SK-N-SH (cell line): ENCODE measurements around the gene RCAN2. TPM values are rescaled to one million over a fixed set of nuclear protein-coding genes. Genes with fewer than 3 reads are reported as not detected.

Experiments
- CTCF ChIA-PET: fragments of 300-600, 350-600 bp; formaldehyde crosslinking; extraction: SDS; loops from one replicate; lab custom pipeline; 2021; lab: Yijun Ruan, JAX
- POLR2A ChIA-PET: fragments of 350-600 bp; sonication (Branson Sonifier 250); formaldehyde crosslinking; extraction: SDS; loops from one replicate; lab custom pipeline; 2020; ENCODE audit warnings: antibody characterized with exemption, inconsistent platforms; lab: Yijun Ruan, JAX
- DNase-seq: peaks from one replicate; pipeline ENCODE4 v3.0.0; 2012
- H2AFZ ChIP-seq: fragments of 200-600 bp; sonication (generic); 2 replicates; pipeline ENCODE4 v1.8.1; 2016; ENCODE audit warnings: antibody characterized with exemption, mild to moderate bottlenecking, low read depth
- H3F3A ChIP-seq: fragments of 200-600 bp; sonication (generic); replicated peaks from 2 replicates; pipeline ENCODE3; 2016; ENCODE audit warnings: antibody characterized with exemption, mild to moderate bottlenecking; ENCODE audit not compliant: insufficient read depth
- H3K27ac ChIP-seq, 2 experiments: fragments of 200-500 bp in 1 of 2; fragments of 200-600 bp in 1 of 2; sonication (Bioruptor generic) in 1 of 2; sonication (generic), shearing (Covaris generic) in 1 of 2; 2 replicates each; pipeline versions ENCODE4 v1.5.1 to v1.6.1; 2014 to 2016; ENCODE audit warnings: low read depth in 2 of 2, inconsistent platforms in 1 of 2, low read length in 1 of 2, mild to moderate bottlenecking in 1 of 2, mixed read lengths in 1 of 2
- H3K27me3 ChIP-seq: fragments of 200-600 bp; sonication (generic), shearing (Covaris generic); 2 replicates; pipeline ENCODE4 v1.6.1; 2016; ENCODE audit warnings: mixed run types; ENCODE audit not compliant: insufficient read depth
- H3K36me3 ChIP-seq, 2 experiments: fragments of 200-500 bp in 1 of 2; fragments of 200-600 bp in 1 of 2; sonication (Bioruptor generic) in 1 of 2; sonication (generic) in 1 of 2; replicated peaks in 1 of 2; 2 replicates each; pipeline versions ENCODE3 to v1.5.1; 2014 to 2016; ENCODE audit warnings: low read length in 1 of 2, mild to moderate bottlenecking in 1 of 2; ENCODE audit not compliant: insufficient read depth in 2 of 2, control insufficient read depth in 1 of 2
- H3K4me1 ChIP-seq, 2 experiments: fragments of 200-500 bp in 1 of 2; fragments of 200-600 bp in 1 of 2; sonication (Bioruptor generic) in 1 of 2; sonication (generic), shearing (Covaris generic) in 1 of 2; 2 replicates each; pipeline versions ENCODE4 v1.5.1 to v1.6.1; 2014 to 2016; ENCODE audit warnings: low read depth in 1 of 2, low read length in 1 of 2, mixed run types in 1 of 2; ENCODE audit not compliant: insufficient read depth in 2 of 2, control insufficient read depth in 1 of 2
- H3K4me2 ChIP-seq: fragments of 200-600 bp; sonication (generic), shearing (Covaris generic); 2 replicates; pipeline ENCODE4 v1.6.1; 2017; ENCODE audit warnings: mixed run types
- H3K4me3 ChIP-seq, 2 experiments: fragments of 200-500 bp in 1 of 2; fragments of 200-600 bp in 1 of 2; sonication (Bioruptor generic) in 1 of 2; sonication (generic), shearing (Covaris generic) in 1 of 2; 2 replicates each; pipeline versions ENCODE4 v1.5.1 to v1.8.1; 2014 to 2016; ENCODE audit warnings: low read depth in 2 of 2, inconsistent platforms in 1 of 2, low read length in 1 of 2, mild to moderate bottlenecking in 1 of 2, mixed read lengths in 1 of 2, moderate library complexity in 1 of 2
- H3K79me2 ChIP-seq: fragments of 200-600 bp; sonication (generic); 2 replicates; pipeline ENCODE4 v1.8.1; 2017; ENCODE audit warnings: mild to moderate bottlenecking; ENCODE audit not compliant: insufficient read depth
- H3K9ac ChIP-seq: fragments of 200-600 bp; sonication (generic); 2 replicates; pipeline ENCODE4 v1.6.1; 2017; ENCODE audit warnings: mixed run types
- H3K9me2 ChIP-seq: fragments of 200-600 bp; sonication (generic); 2 replicates; pipeline ENCODE4 v1.6.1; 2017; ENCODE audit warnings: mixed run types
- H3K9me3 ChIP-seq: fragments of 200-600 bp; sonication (generic); 2 replicates; pipeline ENCODE4 v1.6.1; 2017; ENCODE audit warnings: mixed run types, mild to moderate bottlenecking, moderate library complexity
- H4K20me1 ChIP-seq: fragments of 200-600 bp; sonication (generic); 2 replicates; pipeline ENCODE4 v1.6.1; 2017; ENCODE audit warnings: mild to moderate bottlenecking, mixed run types; ENCODE audit not compliant: insufficient read depth
- FOXM1 ChIP-seq: IDR thresholded peaks from 2 replicates; pipeline ENCODE4 v1.4.0; 2012; ENCODE audit warnings: low read depth, mild to moderate bottlenecking
- GATA2 ChIP-seq: sonication (generic); formaldehyde crosslinking; IDR thresholded peaks from 2 replicates; pipeline ENCODE4 v1.5.0; 2020; ENCODE audit warnings: mild to moderate bottlenecking, missing genetic modification reagents
- JUND ChIP-seq: IDR thresholded peaks from 2 replicates; pipeline ENCODE4 v1.4.0; 2012
- NRF1 ChIP-seq: IDR thresholded peaks from 2 replicates; pipeline ENCODE4 v1.6.1; 2012; ENCODE audit warnings: low read depth, mild to moderate bottlenecking, low read length
- POLR2AphosphoS5 ChIP-seq: IDR thresholded peaks from 2 replicates; pipeline ENCODE4 v1.6.1; 2012; ENCODE audit warnings: low read depth, low read length
- TAF1 ChIP-seq: IDR thresholded peaks from 2 replicates; pipeline ENCODE4 v1.6.1; 2012; ENCODE audit warnings: low read depth, mild to moderate bottlenecking, low read length, moderate library complexity, borderline replicate concordance
- TCF12 ChIP-seq: IDR thresholded peaks from 2 replicates; pipeline ENCODE4 v1.4.0; 2012
- TEAD4 ChIP-seq: IDR thresholded peaks from 2 replicates; pipeline ENCODE4 v1.4.0; 2012; ENCODE audit warnings: mild to moderate bottlenecking, borderline replicate concordance; ENCODE audit not compliant: insufficient read depth
- YY1 ChIP-seq: IDR thresholded peaks from 2 replicates; pipeline ENCODE4 v1.4.0; 2012; ENCODE audit warnings: low read depth, mild to moderate bottlenecking
- WGBS: methylation state at CpG from one replicate; pipeline ENCODE4 v1.1.6; 2017; ENCODE audit warnings: low lambda C conversion rate; 5-methylcytosine and 5-hydroxymethylcytosine counted together
- polyA plus RNA-seq, 3 experiments: library from polyadenylated mRNA; depleted of rRNA; stranded (reverse); fragments of >200 nt; gene quantifications; 2 replicates each; pipeline ENCODE4 v1.2.3, GENCODE V29; 2012
- TF ChIP-seq, protein P1 (sequence below): IDR thresholded peaks from 2 replicates; pipeline ENCODE4 v1.6.1; 2012; ENCODE audit warnings: mild to moderate bottlenecking, low read depth, low read length, moderate library complexity
- TF ChIP-seq, protein P2 (sequence below): fragments of 200-600 bp; sonication (generic); IDR thresholded peaks from 2 replicates; pipeline ENCODE4 v1.6.1; 2017; ENCODE audit warnings: antibody characterized with exemption, mild to moderate bottlenecking, moderate library complexity
- TF ChIP-seq, protein P3 (sequence below): fragments of 150-350 bp; IDR thresholded peaks from 2 replicates; pipeline ENCODE4 v1.6.1; 2017; ENCODE audit warnings: antibody characterized with exemption, low read length, low read depth, borderline replicate concordance
- TF ChIP-seq, protein P4 (sequence below): fragments of 150-350 bp; IDR thresholded peaks from 2 replicates; pipeline ENCODE4 v1.6.1; 2016; ENCODE audit warnings: mild to moderate bottlenecking, low read depth, low read length
- TF ChIP-seq, protein P5 (sequence below): IDR thresholded peaks from 2 replicates; pipeline ENCODE4 v1.4.0; 2012; ENCODE audit warnings: low read depth, borderline replicate concordance

RCAN2 gene
- polyA plus RNA-seq, 1 of the 3 experiments (the other 2 are of a cell fraction), result not detected

DNA sequence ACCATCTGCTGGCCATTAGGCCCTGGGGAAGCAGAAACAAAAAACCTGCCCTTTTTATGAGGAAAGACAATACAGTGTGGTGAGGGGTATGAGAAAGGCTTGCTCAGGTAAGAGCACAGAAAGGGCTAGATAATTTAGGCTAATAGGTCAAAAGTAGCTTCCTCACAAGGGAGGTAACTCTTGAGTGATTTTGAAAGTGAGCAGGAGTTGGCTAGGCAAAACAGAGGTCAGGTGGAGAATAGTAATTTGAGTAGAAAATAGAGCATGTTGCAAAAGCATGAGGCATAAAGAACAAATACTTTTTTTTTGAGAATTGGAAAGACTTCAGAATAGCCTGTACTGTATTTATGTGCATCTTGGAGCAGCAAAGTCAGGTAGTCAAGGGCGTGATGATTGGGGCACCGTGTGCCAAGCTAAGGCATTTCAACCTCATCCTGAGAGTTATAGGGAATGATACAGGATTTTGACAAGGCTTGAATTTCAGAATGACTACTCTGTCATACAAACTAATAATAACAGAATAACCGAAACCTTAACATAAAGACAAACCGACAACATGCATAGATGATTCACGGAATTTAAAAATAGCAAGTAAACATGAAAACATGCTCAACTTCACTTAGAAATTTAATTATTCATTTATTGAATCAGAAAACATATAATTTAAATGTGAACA, 197.5 kb downstream of the RCAN2 start:
- Histone ChIP-seq H3K79me2 (no peaks in the 10 kb centered on the region), H4K20me1 (no peaks in the 10 kb centered on the region), H3K9ac (no peak overlapping the region), H3K4me2 (no peak overlapping the region), H3K9me2 (no peaks in the 10 kb centered on the region), H3K4me1 (no peaks in the 10 kb centered on the region), H3K9me3 (no peaks in the 10 kb centered on the region), H3K27me3 (no peaks in the 10 kb centered on the region), H3F3A (no peaks in the 10 kb centered on the region), H3K36me3 (no peaks in the 10 kb centered on the region), H3K27ac (no peak overlapping the region), H2AFZ (no peak overlapping the region), H3K4me3 (no peak overlapping the region)
- ChIA-PET CTCF (no interaction called here), POLR2A (no interaction called here)
- 3% methylated on average over 5 of the region's 5 CpGs for WGBS
- TF ChIP-seq, protein P1, sequence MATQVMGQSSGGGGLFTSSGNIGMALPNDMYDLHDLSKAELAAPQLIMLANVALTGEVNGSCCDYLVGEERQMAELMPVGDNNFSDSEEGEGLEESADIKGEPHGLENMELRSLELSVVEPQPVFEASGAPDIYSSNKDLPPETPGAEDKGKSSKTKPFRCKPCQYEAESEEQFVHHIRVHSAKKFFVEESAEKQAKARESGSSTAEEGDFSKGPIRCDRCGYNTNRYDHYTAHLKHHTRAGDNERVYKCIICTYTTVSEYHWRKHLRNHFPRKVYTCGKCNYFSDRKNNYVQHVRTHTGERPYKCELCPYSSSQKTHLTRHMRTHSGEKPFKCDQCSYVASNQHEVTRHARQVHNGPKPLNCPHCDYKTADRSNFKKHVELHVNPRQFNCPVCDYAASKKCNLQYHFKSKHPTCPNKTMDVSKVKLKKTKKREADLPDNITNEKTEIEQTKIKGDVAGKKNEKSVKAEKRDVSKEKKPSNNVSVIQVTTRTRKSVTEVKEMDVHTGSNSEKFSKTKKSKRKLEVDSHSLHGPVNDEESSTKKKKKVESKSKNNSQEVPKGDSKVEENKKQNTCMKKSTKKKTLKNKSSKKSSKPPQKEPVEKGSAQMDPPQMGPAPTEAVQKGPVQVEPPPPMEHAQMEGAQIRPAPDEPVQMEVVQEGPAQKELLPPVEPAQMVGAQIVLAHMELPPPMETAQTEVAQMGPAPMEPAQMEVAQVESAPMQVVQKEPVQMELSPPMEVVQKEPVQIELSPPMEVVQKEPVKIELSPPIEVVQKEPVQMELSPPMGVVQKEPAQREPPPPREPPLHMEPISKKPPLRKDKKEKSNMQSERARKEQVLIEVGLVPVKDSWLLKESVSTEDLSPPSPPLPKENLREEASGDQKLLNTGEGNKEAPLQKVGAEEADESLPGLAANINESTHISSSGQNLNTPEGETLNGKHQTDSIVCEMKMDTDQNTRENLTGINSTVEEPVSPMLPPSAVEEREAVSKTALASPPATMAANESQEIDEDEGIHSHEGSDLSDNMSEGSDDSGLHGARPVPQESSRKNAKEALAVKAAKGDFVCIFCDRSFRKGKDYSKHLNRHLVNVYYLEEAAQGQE, result no peak
- no peak for TF ChIP-seq POLR2AphosphoS5
- no peak for TF ChIP-seq TCF12
- TF ChIP-seq, protein P2, sequence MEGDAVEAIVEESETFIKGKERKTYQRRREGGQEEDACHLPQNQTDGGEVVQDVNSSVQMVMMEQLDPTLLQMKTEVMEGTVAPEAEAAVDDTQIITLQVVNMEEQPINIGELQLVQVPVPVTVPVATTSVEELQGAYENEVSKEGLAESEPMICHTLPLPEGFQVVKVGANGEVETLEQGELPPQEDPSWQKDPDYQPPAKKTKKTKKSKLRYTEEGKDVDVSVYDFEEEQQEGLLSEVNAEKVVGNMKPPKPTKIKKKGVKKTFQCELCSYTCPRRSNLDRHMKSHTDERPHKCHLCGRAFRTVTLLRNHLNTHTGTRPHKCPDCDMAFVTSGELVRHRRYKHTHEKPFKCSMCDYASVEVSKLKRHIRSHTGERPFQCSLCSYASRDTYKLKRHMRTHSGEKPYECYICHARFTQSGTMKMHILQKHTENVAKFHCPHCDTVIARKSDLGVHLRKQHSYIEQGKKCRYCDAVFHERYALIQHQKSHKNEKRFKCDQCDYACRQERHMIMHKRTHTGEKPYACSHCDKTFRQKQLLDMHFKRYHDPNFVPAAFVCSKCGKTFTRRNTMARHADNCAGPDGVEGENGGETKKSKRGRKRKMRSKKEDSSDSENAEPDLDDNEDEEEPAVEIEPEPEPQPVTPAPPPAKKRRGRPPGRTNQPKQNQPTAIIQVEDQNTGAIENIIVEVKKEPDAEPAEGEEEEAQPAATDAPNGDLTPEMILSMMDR, result no peak
- no peak for TF ChIP-seq NRF1
- no peak for TF ChIP-seq YY1
- DNase-seq, result no peak

DNA sequence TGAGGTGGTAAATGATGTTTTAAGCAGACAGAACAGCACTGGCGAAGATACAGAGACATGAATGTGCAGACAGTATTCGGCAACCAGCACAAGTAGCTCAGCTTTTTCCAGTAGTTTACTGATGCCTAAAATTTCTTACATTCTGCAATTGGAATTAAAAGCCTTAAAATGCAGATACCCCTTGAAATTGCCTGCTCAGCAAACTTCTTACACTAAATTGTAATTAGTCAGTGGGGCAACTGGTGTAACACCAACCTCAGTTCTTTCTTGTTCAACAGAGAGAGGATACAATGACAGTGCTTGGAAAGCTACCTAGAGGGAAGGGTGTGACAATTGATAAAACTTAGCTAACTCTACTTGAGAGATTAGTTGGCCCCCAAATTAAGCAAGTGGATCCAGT, 199.4 kb downstream of the RCAN2 start:
- H3K4me2 ChIP-seq, result no peak overlapping the region
- no peaks in the 10 kb centered on the region for H3K36me3 ChIP-seq
- no peaks in the 10 kb centered on the region for H3K9me2 ChIP-seq
- CTCF ChIA-PET, result no interaction called here
- H3K9ac ChIP-seq, result no peak overlapping the region
- no peak overlapping the region for H2AFZ ChIP-seq
- H3F3A ChIP-seq, result no peaks in the 10 kb centered on the region
- no peaks in the 10 kb centered on the region for H3K79me2 ChIP-seq
- WGBS, result 8% methylated on average over 2 of the region's 2 CpGs
- POLR2A ChIA-PET, result no interaction called here
- H3K27ac ChIP-seq, result no peak overlapping the region
- no peaks in the 10 kb centered on the region for H3K9me3 ChIP-seq
- no peak overlapping the region for H3K4me3 ChIP-seq
- DNase-seq, result no peak
- no peaks in the 10 kb centered on the region for H4K20me1 ChIP-seq
- H3K27me3 ChIP-seq, result peaks cover 4% of the 10 kb centered on the region; the same call in 1 of the 2 replicates
- no peaks in the 10 kb centered on the region for H3K4me1 ChIP-seq
- no peak for TF ChIP-seq TEAD4
- TF ChIP-seq, protein P3, sequence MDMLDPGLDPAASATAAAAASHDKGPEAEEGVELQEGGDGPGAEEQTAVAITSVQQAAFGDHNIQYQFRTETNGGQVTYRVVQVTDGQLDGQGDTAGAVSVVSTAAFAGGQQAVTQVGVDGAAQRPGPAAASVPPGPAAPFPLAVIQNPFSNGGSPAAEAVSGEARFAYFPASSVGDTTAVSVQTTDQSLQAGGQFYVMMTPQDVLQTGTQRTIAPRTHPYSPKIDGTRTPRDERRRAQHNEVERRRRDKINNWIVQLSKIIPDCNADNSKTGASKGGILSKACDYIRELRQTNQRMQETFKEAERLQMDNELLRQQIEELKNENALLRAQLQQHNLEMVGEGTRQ, result no peak
- TF ChIP-seq TAF1, result no peak
- no peak for TF ChIP-seq NRF1
- TF ChIP-seq, protein P4, sequence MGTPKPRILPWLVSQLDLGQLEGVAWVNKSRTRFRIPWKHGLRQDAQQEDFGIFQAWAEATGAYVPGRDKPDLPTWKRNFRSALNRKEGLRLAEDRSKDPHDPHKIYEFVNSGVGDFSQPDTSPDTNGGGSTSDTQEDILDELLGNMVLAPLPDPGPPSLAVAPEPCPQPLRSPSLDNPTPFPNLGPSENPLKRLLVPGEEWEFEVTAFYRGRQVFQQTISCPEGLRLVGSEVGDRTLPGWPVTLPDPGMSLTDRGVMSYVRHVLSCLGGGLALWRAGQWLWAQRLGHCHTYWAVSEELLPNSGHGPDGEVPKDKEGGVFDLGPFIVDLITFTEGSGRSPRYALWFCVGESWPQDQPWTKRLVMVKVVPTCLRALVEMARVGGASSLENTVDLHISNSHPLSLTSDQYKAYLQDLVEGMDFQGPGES, result no peak
- no peak for TF ChIP-seq GATA2 (CRISPR knock-in tag)
- TF ChIP-seq FOXM1, result no peak
- TF ChIP-seq, protein P5, sequence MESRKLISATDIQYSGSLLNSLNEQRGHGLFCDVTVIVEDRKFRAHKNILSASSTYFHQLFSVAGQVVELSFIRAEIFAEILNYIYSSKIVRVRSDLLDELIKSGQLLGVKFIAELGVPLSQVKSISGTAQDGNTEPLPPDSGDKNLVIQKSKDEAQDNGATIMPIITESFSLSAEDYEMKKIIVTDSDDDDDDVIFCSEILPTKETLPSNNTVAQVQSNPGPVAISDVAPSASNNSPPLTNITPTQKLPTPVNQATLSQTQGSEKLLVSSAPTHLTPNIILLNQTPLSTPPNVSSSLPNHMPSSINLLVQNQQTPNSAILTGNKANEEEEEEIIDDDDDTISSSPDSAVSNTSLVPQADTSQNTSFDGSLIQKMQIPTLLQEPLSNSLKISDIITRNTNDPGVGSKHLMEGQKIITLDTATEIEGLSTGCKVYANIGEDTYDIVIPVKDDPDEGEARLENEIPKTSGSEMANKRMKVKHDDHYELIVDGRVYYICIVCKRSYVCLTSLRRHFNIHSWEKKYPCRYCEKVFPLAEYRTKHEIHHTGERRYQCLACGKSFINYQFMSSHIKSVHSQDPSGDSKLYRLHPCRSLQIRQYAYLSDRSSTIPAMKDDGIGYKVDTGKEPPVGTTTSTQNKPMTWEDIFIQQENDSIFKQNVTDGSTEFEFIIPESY, result no peak
- TF ChIP-seq YY1, result no peak
- TF ChIP-seq, protein P2, result no peak
- TF ChIP-seq JUND, result no peak
